K562 (cell line): ENCODE results near the gene OAT.

Experiments
- CTCF ChIP-seq, 3 experiments: IDR thresholded peaks in 2 of 3; conservative IDR thresholded peaks in 1 of 3; 2 replicates each; pipeline ENCODE4 v1.5.1; 2011 to 2012; ENCODE audit warnings: low read length in 3 of 3, mild to moderate bottlenecking in 3 of 3, control low read depth in 2 of 3, improper control_type of control experiment in 1 of 3, inconsistent platforms in 1 of 3, low read depth in 1 of 3, mixed read lengths in 1 of 3, moderate library complexity in 1 of 3; ENCODE audit not compliant: insufficient read depth in 2 of 3
- EZH2 ChIP-seq: IDR thresholded peaks from 2 replicates; pipeline ENCODE4 v1.6.1; 2012; ENCODE audit warnings: low read depth, mild to moderate bottlenecking, inconsistent platforms, low read length, borderline replicate concordance
- FOS ChIP-seq: IDR thresholded peaks from 3 replicates; pipeline ENCODE4 v1.6.1; 2011; ENCODE audit not compliant: insufficient read length; ENCODE audit errors: extremely low read depth
- ILK ChIP-seq: fragments of 450-650 bp; IDR thresholded peaks from 2 replicates; pipeline ENCODE4 v1.6.1; 2016; ENCODE audit warnings: missing genetic modification characterization, low read depth, mild to moderate bottlenecking, missing compliant biosample characterization, moderate library complexity, borderline replicate concordance
- NR3C1 ChIP-seq: sonication (generic); formaldehyde crosslinking; IDR thresholded peaks from 2 replicates; pipeline ENCODE4 v1.8.1; 2022; ENCODE audit warnings: missing genetic modification reagents
- POLR2A ChIP-seq: fragments of 450-650 bp; conservative IDR thresholded peaks from 2 replicates; pipeline ENCODE4 v1.6.1; 2016
- SP1 ChIP-seq: sonication (generic); formaldehyde crosslinking; IDR thresholded peaks from 2 replicates; pipeline ENCODE4 v1.8.1; 2022; ENCODE audit warnings: mild to moderate bottlenecking, missing genetic modification reagents
- ZHX1 ChIP-seq: fragments of 150-350 bp; conservative IDR thresholded peaks from 2 replicates; pipeline ENCODE4 v1.6.1; 2014; ENCODE audit warnings: low read length

GRCh38 chr10:124389613-124390361 lies 28.9 kb downstream of the OAT start:
- TF ChIP-seq EZH2 (no peak), CTCF (IDR thresholded peaks at IDR 0.05 in 2 of 3, conservative IDR thresholded peaks at IDR 0.05 in 1 of 3; ENCODE audit: insufficient read depth in 2 of 3, low read depth in 1 of 3, low read length in 3 of 3) (no peak), POLR2A (no peak), SP1 (no peak), ILK (tag) (no peak), FOS (no peak), NR3C1 (CRISPR knock-in tag) (no peak), ZHX1 (no peak)
